ENCODE measurements around the gene TMEM184C. TPM values are rescaled to one million over a fixed set of nuclear protein-coding genes. Genes with fewer than 3 reads are reported as not detected.

TMEM184C gene
- total RNA-seq, 3 donors from 2014 or later, result 21.0 to 32.2 (median 26.9) TPM

DNA sequence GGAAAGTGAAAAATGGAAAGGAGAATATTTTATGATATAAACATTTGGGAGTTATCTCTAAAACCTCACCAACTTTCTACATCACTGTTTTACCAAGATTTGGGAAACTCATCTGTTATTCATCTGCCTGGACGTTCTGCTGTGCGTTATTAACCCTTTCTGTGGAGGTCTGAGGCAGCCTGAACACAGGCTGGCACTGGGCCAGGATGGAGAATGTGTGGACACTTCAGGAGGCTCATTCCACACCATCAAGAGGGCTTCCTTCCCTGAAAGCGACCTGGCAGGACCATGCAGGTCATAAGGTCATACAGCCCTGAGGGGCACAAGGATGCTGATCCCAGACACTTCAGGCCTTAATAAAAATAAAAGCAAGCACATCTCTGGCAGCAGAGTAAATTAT lies 31.2 kb upstream of the TMEM184C start:
- TF ChIP-seq CTCF (IDR thresholded peaks at IDR 0.05) (no peak), POLR2A (IDR thresholded peaks at IDR 0.05) (no peak), POLR2AphosphoS5 (IDR thresholded peaks at IDR 0.05) (no peak)

GRCh38 chr4:147586637-147587036 lies 30.6 kb upstream of the TMEM184C start:
- H3K4me3 ChIP-seq, result no peak overlapping the region
- intact Hi-C loops (cut with DNase I; ENCODE audit: low total_unique reads), result no loop called here
- no peaks in the 10 kb centered on the region for H3K27me3 ChIP-seq
- no peaks in the 10 kb centered on the region for H3K4me1 ChIP-seq
- H3K27ac ChIP-seq, result no peak overlapping the region
- no peak for DNase-seq (ENCODE audit: low spot score in 2 of 2)
- H3K9me3 ChIP-seq, result peaks cover 0 to 7% of the 10 kb centered on the region in 2 donors
- H3K36me3 ChIP-seq, result no peaks in the 10 kb centered on the region
- TF ChIP-seq CTCF (IDR thresholded peaks at IDR 0.05), result no peak
- no peak for TF ChIP-seq POLR2A (IDR thresholded peaks at IDR 0.05)
- no peak for TF ChIP-seq POLR2AphosphoS5 (IDR thresholded peaks at IDR 0.05)

More for the DNA sequence above, 31.2 kb upstream of the TMEM184C start:
- H3K9me3 ChIP-seq, result peaks cover 0 to 7% of the 10 kb centered on the region in 2 donors
- H3K36me3 ChIP-seq, result no peaks in the 10 kb centered on the region
- intact Hi-C loops (cut with DNase I; ENCODE audit: low total_unique reads), result no loop called here
- no peak overlapping the region for H3K27ac ChIP-seq
- H3K27me3 ChIP-seq, result no peaks in the 10 kb centered on the region
- no peak overlapping the region for H3K4me3 ChIP-seq
- DNase-seq (ENCODE audit: low spot score in 2 of 2), result no peak
- H3K4me1 ChIP-seq, result no peaks in the 10 kb centered on the region

GRCh38 chr4:147587041-147587440 lies 30.2 kb upstream of the TMEM184C start:
- no peak for DNase-seq (ENCODE audit: low spot score in 2 of 2)
- intact Hi-C loops (cut with DNase I; ENCODE audit: low total_unique reads), result no loop called here
- Histone ChIP-seq H3K27me3 (no peaks in the 10 kb centered on the region), H3K9me3 (peaks cover 0 to 7% of the 10 kb centered on the region in 2 donors), H3K4me1 (no peaks in the 10 kb centered on the region), H3K4me3 (no peak overlapping the region), H3K36me3 (no peaks in the 10 kb centered on the region), H3K27ac (no peak overlapping the region)
- TF ChIP-seq CTCF (IDR thresholded peaks at IDR 0.05) (no peak), POLR2AphosphoS5 (IDR thresholded peaks at IDR 0.05) (no peak), POLR2A (IDR thresholded peaks at IDR 0.05) (no peak)

GRCh38 chr4:147589586-147589985 lies 27.6 kb upstream of the TMEM184C start:
- no peaks in the 10 kb centered on the region for H3K36me3 ChIP-seq
- H3K4me1 ChIP-seq, result no peaks in the 10 kb centered on the region
- TF ChIP-seq CTCF (IDR thresholded peaks at IDR 0.05) (no peak), POLR2AphosphoS5 (IDR thresholded peaks at IDR 0.05) (no peak), POLR2A (IDR thresholded peaks at IDR 0.05) (no peak)
- intact Hi-C loops (cut with DNase I; ENCODE audit: low total_unique reads), result no loop called here
- H3K27ac ChIP-seq, result no peak overlapping the region
- DNase-seq (ENCODE audit: low spot score in 2 of 2), result no peak
- H3K4me3 ChIP-seq, result no peak overlapping the region
- H3K9me3 ChIP-seq, result peaks cover 0 to 2% of the 10 kb centered on the region in 2 donors
- H3K27me3 ChIP-seq, result no peaks in the 10 kb centered on the region

DNA sequence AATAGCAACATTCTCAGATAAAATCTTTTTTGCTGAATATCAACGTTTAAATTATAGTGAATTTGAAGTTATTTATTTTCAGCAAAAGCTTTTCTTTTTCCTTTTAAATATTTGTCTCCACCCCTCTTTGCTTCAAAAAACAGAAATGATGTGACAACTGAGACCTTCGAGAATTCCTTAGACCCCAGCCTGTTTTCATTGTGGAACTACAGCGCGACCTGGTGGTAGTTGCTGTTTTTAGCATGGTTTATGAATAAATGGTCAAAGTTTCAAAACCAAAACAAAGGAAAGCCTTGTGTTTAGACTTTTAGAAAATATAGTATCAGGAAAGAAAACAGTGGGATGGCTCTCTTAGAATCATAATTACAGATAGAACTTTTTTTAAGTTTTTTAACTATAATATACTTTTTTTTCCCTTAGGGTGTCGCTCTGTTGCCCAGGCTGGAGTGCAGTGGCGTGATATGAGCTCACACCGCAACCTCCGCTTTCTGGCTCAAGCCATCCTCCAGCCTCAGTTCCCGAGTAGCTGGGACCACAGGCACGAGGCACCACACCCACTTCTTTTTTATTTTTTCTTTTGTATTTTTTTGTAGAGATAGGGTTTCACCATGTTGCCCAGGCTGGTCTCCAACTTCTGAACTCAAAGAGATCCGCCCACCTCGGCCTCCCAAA lies 26.8 kb upstream of the TMEM184C start:
- H3K27ac ChIP-seq, result no peak overlapping the region
- TF ChIP-seq POLR2AphosphoS5 (IDR thresholded peaks at IDR 0.05) (no peak), CTCF (IDR thresholded peaks at IDR 0.05) (peak; percentile 61 to 71 (median 70)), POLR2A (IDR thresholded peaks at IDR 0.05) (no peak)
- H3K4me3 ChIP-seq, result no peak overlapping the region
- H3K27me3 ChIP-seq, result no peaks in the 10 kb centered on the region
- no peaks in the 10 kb centered on the region for H3K36me3 ChIP-seq
- peak in 1 of 2 donors; percentile 27 for DNase-seq (ENCODE audit: low spot score in 2 of 2)
- intact Hi-C loops (cut with DNase I; ENCODE audit: low total_unique reads), result no loop called here
- H3K9me3 ChIP-seq, result no peaks in the 10 kb centered on the region
- H3K4me1 ChIP-seq, result no peaks in the 10 kb centered on the region

Measured in breast epithelium (tissue), 4 donors.